H1 (cell line): ENCODE measurements around the gene B4GAT1. TPM values are rescaled to one million over a fixed set of nuclear protein-coding genes. Genes with fewer than 3 reads are reported as not detected.

Source experiments
- JUN ChIP-seq: IDR thresholded peaks from 2 replicates; pipeline ENCODE4 v1.6.1; 2011; ENCODE audit warnings: low read depth, mild to moderate bottlenecking, improper control_type of control experiment, low read length
- RAD21 ChIP-seq, 2 experiments: IDR thresholded peaks in 1 of 2; conservative IDR thresholded peaks in 1 of 2; 2 replicates each; pipeline ENCODE4 v1.6.1; 2011; ENCODE audit warnings: low read depth in 2 of 2, low read length in 2 of 2, improper control_type of control experiment in 1 of 2, inconsistent platforms in 1 of 2, mild to moderate bottlenecking in 1 of 2, moderate library complexity in 1 of 2
- SIN3A ChIP-seq, 2 experiments: IDR thresholded peaks in 1 of 2; conservative IDR thresholded peaks in 1 of 2; 2 replicates each; pipeline ENCODE4 v1.6.1; 2011 to 2012; ENCODE audit warnings: low read length in 2 of 2, improper control_type of control experiment in 1 of 2, low read depth in 1 of 2, mild to moderate bottlenecking in 1 of 2
- polyA plus RNA-seq, 7 experiments: library from polyadenylated mRNA; depleted of rRNA in 3 of 7; stranded (reverse) in 5 of 7; unstranded in 2 of 7; fragments of >200 nt in 5 of 7; fragments of 200-250 nt in 2 of 7; gene quantifications; 1 replicate in 5 of 7; 2 replicates in 1 of 7; 4 replicates in 1 of 7; pipeline versions ENCODE4 v1.2.1 to v1.2.3, GENCODE V29; 2011 to 2013; ENCODE audit warnings: missing spikeins in 2 of 7, mixed read lengths in 2 of 7
- total RNA-seq: library from RNA; stranded (reverse); fragmentation: NEBNext Ultra II Directional; extraction: Animal tissue kit (Norgen Biotek cat#: 25700); gene quantifications from 2 replicates; pipeline ENCODE4 v1.2.1, GENCODE V29; 2021

B4GAT1 gene
- total and polyA plus RNA-seq, 2 of the 8 experiments (the other 6 are each of a cell fraction or from before 2014, with no cell fraction given) = 22.2 to 27.8 TPM

- TF ChIP-seq RAD21 (IDR thresholded peaks at IDR 0.05 in 1 of 2, conservative IDR thresholded peaks at IDR 0.05 in 1 of 2; ENCODE audit: low read depth in 2 of 2, low read length in 2 of 2) = no peak
- no peak for TF ChIP-seq SIN3A (conservative IDR thresholded peaks at IDR 0.05 in 1 of 2, IDR thresholded peaks at IDR 0.05 in 1 of 2; ENCODE audit: low read depth in 1 of 2, low read length in 2 of 2)
- TF ChIP-seq JUN = no peak
- TF ChIP-seq, all 59 proteins: peak for 0
Observed at GRCh38 chr11:66367561-66368312, 20.3 kb upstream of the B4GAT1 start (continued).
